Breast epithelium (tissue), 3 donors: Measurements from ENCODE around the gene EDC4.

Experiments used
- POLR2A ChIP-seq: fragments of 450-650 bp; IDR thresholded peaks from one replicate; pipeline ENCODE4 v1.6.1; 2016; ENCODE audit warnings: antibody characterized with exemption, mild to moderate bottlenecking, moderate library complexity
- TF ChIP-seq, protein P1 (sequence below), 3 donors: fragments of 450-650 bp; IDR thresholded peaks; one replicate each; pipeline ENCODE4 v1.5.1; 2016 to 2017; ENCODE audit warnings: antibody characterized with exemption in 3 of 3, mild to moderate bottlenecking in 3 of 3, moderate library complexity in 3 of 3

- TF ChIP-seq, protein P1, sequence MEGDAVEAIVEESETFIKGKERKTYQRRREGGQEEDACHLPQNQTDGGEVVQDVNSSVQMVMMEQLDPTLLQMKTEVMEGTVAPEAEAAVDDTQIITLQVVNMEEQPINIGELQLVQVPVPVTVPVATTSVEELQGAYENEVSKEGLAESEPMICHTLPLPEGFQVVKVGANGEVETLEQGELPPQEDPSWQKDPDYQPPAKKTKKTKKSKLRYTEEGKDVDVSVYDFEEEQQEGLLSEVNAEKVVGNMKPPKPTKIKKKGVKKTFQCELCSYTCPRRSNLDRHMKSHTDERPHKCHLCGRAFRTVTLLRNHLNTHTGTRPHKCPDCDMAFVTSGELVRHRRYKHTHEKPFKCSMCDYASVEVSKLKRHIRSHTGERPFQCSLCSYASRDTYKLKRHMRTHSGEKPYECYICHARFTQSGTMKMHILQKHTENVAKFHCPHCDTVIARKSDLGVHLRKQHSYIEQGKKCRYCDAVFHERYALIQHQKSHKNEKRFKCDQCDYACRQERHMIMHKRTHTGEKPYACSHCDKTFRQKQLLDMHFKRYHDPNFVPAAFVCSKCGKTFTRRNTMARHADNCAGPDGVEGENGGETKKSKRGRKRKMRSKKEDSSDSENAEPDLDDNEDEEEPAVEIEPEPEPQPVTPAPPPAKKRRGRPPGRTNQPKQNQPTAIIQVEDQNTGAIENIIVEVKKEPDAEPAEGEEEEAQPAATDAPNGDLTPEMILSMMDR (IDR thresholded peaks at IDR 0.05): no peak
- no peak for TF ChIP-seq POLR2A
Observed at GRCh38 chr16:67879936-67880335, 7.1 kb downstream of the EDC4 start.
